Measurements from ENCODE around the gene LGALS9.

GRCh38 chr17:27585792-27586191 is 45.2 kb upstream of the LGALS9 start:
- no peak for TF ChIP-seq ATF3 (IDR thresholded peaks at IDR 0.05)
- no peak for TF ChIP-seq ATF3 (CRISPR knock-in tag; conservative IDR thresholded peaks at IDR 0.05)
- no peak for TF ChIP-seq ZNF449 (CRISPR knock-in tag; IDR thresholded peaks at IDR 0.05)
- no peak for TF ChIP-seq CHD2 (IDR thresholded peaks at IDR 0.05; ENCODE audit: low read depth, low read length)
- TF ChIP-seq ZNF12 (CRISPR knock-in tag; IDR thresholded peaks at IDR 0.05): no peak
- no peak for TF ChIP-seq DEAF1 (CRISPR knock-in tag; IDR thresholded peaks at IDR 0.05)
- TF ChIP-seq PHF8 (IDR thresholded peaks at IDR 0.05; ENCODE audit: borderline replicate concordance, low read length): no peak
- no peak for TF ChIP-seq CTCF (IDR thresholded peaks at IDR 0.05 in 2 of 3, conservative IDR thresholded peaks at IDR 0.05 in 1 of 3; ENCODE audit: insufficient read depth in 2 of 3, low read depth in 1 of 3, low read length in 3 of 3)
- no peak for TF ChIP-seq MEF2A (IDR thresholded peaks at IDR 0.05; ENCODE audit: control insufficient read depth, low read depth, low read length)
- no peak for TF ChIP-seq FOSL1 (tag; conservative IDR thresholded peaks at IDR 0.05)
- TF ChIP-seq ELK1 (CRISPR knock-in tag; IDR thresholded peaks at IDR 0.05): no peak
- TF ChIP-seq GATA2 (CRISPR knock-in tag; IDR thresholded peaks at IDR 0.05): no peak
- no peak for TF ChIP-seq ZNF584 (CRISPR knock-in tag; IDR thresholded peaks at IDR 0.05; ENCODE audit: low read depth)
- TF ChIP-seq ZFP30 (CRISPR knock-in tag; IDR thresholded peaks at IDR 0.05; ENCODE audit: borderline replicate concordance): no peak
- no peak for TF ChIP-seq DMBX1 (CRISPR knock-in tag; IDR thresholded peaks at IDR 0.05; ENCODE audit: borderline replicate concordance)
